ENCODE measurements around the gene ERP27. TPM values are rescaled to one million over a fixed set of nuclear protein-coding genes. Genes with fewer than 3 reads are reported as not detected.

ERP27 gene
- total and polyA plus RNA-seq, 2 donors (not counting 3 experiments of a cell fraction or from before 2014, with no cell fraction given), result 0.70 to 0.88 TPM

DNA sequence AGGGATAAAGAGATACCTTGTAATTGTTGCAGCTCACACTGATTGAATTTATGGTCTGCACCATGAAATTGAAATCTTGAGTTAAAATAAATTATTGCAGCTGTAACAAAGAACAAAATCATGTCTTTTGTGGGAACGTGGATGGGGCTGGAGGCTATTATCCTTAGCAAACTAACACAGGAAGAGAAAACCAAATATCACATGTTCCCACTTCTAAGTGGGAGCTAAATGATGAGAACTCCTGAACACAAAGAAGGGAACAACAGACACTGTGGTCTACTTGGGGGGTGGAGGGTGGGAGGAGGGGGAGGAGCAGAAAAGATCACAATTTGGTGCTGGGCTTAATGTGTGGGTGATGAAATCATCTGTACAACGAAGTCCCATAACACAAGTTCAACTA, 22.6 kb downstream of the ERP27 start:
- CTCF ChIA-PET, result interaction anchor here (1.0 kb wide), 1 partner anchor 16 kb away, joined by 3 read pairs; no protein-coding TSS in a partner anchor
- intact Hi-C loops (cut with micrococcal nuclease) (no loop called here), dilution Hi-C loops (cut with MboI; ENCODE audit: extremely low pct_ligation_motif_present, low sequenced_read_pairs) (no loop called here)
- H3K4me1 ChIP-seq (ENCODE audit: control insufficient read depth, extremely low read depth, insufficient read depth, low read length), result peaks cover 7% of the 10 kb centered on the region
- H3K9me1 ChIP-seq (replicated peaks; ENCODE audit: control insufficient read depth, extremely low read depth, insufficient read depth, low read length), result no peaks in the 10 kb centered on the region
- no peak for TF ChIP-seq MYC (IDR thresholded peaks at IDR 0.05; ENCODE audit: low read depth, low read length)
- TF ChIP-seq POLR2A (IDR thresholded peaks at IDR 0.05; ENCODE audit: low read depth, low read length), result no peak
- TF ChIP-seq, protein P1, sequence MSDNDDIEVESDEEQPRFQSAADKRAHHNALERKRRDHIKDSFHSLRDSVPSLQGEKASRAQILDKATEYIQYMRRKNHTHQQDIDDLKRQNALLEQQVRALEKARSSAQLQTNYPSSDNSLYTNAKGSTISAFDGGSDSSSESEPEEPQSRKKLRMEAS (IDR thresholded peaks at IDR 0.05; ENCODE audit: insufficient read depth, insufficient read length), result no peak
- TF ChIP-seq FOS (IDR thresholded peaks at IDR 0.05; ENCODE audit: borderline replicate concordance, insufficient read depth, low read length), result no peak
- TF ChIP-seq JUN (IDR thresholded peaks at IDR 0.05; ENCODE audit: borderline replicate concordance, insufficient read depth, insufficient read length, low read depth), result no peak
- no peak for TF ChIP-seq POLR2AphosphoS5 (IDR thresholded peaks at IDR 0.05; ENCODE audit: insufficient read depth, low read depth, low read length)
- no peak for TF ChIP-seq EZH2 (IDR thresholded peaks at IDR 0.05; ENCODE audit: borderline replicate concordance, low read depth, low read length, severe bottlenecking)
- TF ChIP-seq, protein P2, sequence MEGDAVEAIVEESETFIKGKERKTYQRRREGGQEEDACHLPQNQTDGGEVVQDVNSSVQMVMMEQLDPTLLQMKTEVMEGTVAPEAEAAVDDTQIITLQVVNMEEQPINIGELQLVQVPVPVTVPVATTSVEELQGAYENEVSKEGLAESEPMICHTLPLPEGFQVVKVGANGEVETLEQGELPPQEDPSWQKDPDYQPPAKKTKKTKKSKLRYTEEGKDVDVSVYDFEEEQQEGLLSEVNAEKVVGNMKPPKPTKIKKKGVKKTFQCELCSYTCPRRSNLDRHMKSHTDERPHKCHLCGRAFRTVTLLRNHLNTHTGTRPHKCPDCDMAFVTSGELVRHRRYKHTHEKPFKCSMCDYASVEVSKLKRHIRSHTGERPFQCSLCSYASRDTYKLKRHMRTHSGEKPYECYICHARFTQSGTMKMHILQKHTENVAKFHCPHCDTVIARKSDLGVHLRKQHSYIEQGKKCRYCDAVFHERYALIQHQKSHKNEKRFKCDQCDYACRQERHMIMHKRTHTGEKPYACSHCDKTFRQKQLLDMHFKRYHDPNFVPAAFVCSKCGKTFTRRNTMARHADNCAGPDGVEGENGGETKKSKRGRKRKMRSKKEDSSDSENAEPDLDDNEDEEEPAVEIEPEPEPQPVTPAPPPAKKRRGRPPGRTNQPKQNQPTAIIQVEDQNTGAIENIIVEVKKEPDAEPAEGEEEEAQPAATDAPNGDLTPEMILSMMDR (IDR thresholded peaks at IDR 0.05; ENCODE audit: extremely low read depth in 1 of 2, insufficient read depth in 1 of 2, low read depth in 1 of 2, low read length in 2 of 2), result no peak
- TF ChIP-seq GATA2 (IDR thresholded peaks at IDR 0.05; ENCODE audit: insufficient read depth, insufficient read length, low read depth, low read length), result no peak
- POLR2A ChIA-PET, result interaction anchor here (0.6 kb wide), 1 partner anchor 1079 kb away, joined by 7 read pairs; no protein-coding TSS in a partner anchor
- no peaks in the 10 kb centered on the region for H3K36me3 ChIP-seq (ENCODE audit: control insufficient read depth in 2 of 2, extremely low read depth in 1 of 2, insufficient read depth in 2 of 2, low read length in 2 of 2)
- DNase-seq (ENCODE audit: low read depth, low spot score), result no peak
- H2AFZ ChIP-seq (ENCODE audit: low read depth, low read length), result no peak overlapping the region
- no TSS peak for BruUV-seq (replicated peaks)
- no peak for FAIRE-seq
- no peak overlapping the region for H3K27ac ChIP-seq (ENCODE audit: insufficient read depth, low read depth, low read length)
- H4K20me1 ChIP-seq (replicated peaks; ENCODE audit: control insufficient read depth, extremely low read depth, insufficient read depth, low read length), result no peaks in the 10 kb centered on the region
- no peaks in the 10 kb centered on the region for H3K27me3 ChIP-seq (ENCODE audit: control insufficient read depth in 2 of 2, insufficient read depth in 2 of 2, low read length in 2 of 2)
- no peaks in the 10 kb centered on the region for H3K79me2 ChIP-seq (ENCODE audit: control insufficient read depth, insufficient read depth, low read length)
- no peak overlapping the region for H3K4me2 ChIP-seq (ENCODE audit: insufficient read depth, low read length)
- no peak overlapping the region for H3K9ac ChIP-seq (replicated peaks; ENCODE audit: extremely low read depth, insufficient read depth, low read length)
- H3K4me3 ChIP-seq (replicated peaks in 1 of 3; ENCODE audit: insufficient read depth in 1 of 3, low read depth in 1 of 3, low read length in 3 of 3), result no peak overlapping the region
- H3K9me3 ChIP-seq (replicated peaks; ENCODE audit: control insufficient read depth, insufficient read depth, low read length), result no peaks in the 10 kb centered on the region
